GM18519 (cell line): ENCODE results near the gene DHRS13.
"Not testable (repeated sequence)": the region's sequence is repeated elsewhere in the genome, so short reads cannot be mapped to it uniquely, and the experiment has no call there.

ENCODE experiments used
- ATAC-seq: cut with Tn5 transposase; IDR thresholded peaks from one replicate; pipeline ENCODE4 v1.9.1; 2021; ENCODE audit warnings: mild to moderate bottlenecking, moderate library complexity; ENCODE audit not compliant: unreplicated experiment, low FRiP score

DHRS13 gene

DNA sequence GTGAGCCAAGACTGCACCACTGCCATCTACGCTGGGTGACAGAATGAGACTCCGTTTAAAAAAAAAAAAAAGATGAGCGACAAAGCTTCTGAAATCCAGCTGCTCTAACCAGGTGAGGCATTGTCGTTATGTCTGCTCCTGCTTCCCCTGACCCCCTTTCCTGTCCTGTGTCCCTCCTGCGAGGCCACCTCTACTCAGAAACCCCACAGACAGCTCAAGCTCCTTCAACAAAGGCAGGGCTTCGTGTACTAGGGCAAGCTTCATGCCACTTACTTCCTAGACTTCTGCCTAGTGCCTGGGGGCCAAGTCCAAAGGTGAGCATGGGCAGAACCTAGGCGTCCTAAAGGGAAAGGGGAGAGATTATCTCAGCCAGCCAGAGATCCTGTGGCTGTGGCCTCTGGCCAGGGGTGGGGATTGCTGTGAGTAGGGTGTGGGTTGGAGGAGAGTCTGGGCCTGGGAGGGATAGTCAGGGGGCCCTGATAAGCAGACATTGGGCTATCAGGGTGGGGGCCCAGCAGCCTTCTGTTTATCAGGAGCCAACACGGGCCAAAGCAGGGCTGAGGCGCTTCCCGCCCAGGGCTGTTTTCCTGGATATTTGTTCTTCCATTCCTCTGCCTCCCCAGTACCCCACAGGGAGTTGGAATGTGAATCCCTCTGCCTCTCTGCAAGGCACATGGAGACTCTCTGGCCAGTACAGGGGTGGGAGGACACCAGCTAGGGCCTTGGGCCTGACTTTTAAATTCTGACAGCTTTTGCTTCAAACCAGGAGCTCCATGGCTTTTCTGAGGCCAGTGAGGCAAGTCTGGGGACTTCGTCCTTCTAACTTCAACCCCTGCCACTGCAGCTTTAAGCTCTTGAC lies 37.7 kb downstream of the DHRS13 start:
- no peak for ATAC-seq

DNA sequence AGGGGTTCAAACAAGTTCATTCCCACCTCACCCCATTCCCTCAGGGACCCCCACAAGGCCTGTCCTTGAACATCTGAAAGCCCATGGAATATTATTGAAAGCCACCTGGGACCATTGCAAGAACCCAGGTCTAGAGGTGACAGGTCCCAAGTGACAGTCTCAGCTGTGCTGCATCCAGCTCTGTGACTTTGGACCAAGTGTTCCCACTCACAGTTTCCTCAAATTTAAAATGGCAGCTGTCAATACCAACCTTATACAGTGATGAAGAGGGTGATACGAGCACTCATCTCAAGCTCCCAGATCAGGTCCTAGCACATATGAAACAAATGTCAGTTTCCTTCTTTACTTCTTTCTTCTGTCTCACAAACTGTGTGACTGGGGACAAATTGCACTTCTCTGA lies 38.9 kb downstream of the DHRS13 start:
- no peak for ATAC-seq

DNA sequence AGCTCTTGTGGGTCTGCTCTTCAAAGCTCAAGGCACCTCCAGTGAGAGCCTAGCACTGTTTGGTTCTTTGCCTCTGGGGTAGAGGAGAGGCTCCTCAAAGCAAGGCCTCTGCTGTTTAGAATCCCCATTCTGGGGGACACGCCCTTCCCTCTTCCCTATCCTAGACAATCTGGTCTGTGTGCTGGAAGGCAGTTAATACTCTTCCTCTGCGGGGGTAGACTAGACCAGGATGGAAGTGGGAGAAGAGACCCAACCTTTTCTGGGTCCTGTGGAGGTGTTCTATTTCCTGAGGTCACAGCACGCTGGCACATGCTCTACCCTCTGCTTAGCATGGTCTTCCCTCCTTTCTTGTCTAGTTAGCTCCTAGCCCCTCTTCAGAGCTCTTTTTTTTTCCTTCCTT lies 40.3 kb downstream of the DHRS13 start:
- ATAC-seq = no peak

DNA sequence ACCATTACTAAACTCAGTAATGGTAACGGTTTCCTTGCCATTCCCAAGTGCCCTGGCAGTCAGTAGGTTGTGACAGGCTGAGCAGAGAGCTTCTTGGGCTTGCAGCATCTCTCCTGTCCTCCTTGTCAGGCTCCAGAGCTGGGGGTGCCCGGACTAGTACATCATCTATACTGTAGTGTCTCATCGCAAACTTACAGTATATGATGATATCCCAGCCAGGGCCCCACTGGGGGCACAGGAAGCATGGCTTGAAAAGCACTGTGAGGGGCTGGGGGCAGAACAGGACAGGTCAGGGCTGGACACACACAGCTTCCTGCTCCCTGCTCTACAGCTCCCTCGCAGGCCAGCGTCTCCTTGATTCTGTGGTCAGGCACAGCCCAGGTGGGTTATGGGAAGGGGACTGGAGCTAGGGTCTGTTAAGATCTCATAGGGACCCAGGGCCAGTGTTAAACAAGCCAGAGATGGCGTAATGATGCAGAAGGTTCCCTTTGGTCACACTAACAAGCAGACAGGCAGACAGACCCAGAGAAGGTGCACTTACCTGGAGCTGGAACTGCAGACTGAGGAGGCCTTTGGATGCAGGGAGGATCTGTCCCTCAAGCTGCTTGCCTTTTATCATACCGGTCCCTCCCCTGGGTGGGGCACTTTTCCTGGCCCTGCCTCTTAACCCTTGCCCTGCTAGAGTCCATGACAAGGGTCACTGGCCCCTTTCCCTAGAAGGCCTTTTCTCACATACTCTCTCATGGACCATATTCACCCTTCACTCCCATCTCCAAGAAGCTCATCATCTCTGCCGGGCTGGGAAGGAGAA lies 41.3 kb downstream of the DHRS13 start:
- no peak for ATAC-seq

DNA sequence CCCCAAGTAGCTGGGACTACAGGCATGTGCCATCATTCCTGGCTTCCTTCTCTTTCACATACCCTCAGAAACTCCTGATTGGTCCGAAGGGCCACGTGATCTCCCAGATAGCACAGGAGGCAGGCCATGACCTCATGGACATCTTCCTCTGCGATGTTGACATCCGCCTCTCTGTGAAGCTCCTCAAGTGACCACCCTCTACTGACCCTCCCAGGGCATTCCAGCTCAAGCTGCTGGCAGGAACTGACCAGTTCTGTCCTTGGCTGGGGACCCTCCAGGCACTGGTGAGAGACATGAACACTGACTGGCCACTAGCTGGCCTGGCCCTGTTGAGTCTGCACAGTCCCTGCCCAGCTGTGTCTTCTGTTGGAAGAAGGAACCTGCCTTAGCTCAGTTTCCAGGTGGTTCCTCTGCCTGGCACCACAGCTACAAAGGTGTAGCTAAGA lies 42.5 kb downstream of the DHRS13 start:
- no peak for ATAC-seq

DNA sequence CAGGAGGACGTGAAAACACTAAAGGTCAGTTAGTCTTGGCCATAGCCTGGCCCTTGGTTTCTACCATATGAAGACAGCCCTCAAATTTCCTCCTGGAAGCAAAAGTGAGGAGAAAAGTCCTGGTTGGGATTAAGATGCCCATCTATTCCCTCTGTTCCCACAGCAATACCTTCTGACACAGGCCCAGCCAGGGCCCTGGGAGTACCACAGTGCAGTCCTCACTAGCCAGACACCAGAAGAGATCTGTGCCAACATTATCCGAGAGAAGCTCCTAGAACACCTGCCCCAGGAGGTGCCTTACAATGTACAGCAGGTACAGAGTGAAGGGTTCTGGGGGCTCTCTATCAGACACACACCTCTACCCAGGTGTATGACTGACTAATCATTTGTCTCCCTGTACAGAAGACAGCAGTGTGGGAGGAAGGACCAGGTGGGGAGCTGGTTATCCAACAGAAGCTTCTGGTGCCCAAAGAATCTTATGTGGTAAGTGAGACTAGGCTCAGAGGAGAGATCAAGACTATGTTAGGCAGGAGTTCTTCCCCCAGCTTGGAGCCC lies 44.0 kb downstream of the DHRS13 start:
- ATAC-seq = no peak

DNA sequence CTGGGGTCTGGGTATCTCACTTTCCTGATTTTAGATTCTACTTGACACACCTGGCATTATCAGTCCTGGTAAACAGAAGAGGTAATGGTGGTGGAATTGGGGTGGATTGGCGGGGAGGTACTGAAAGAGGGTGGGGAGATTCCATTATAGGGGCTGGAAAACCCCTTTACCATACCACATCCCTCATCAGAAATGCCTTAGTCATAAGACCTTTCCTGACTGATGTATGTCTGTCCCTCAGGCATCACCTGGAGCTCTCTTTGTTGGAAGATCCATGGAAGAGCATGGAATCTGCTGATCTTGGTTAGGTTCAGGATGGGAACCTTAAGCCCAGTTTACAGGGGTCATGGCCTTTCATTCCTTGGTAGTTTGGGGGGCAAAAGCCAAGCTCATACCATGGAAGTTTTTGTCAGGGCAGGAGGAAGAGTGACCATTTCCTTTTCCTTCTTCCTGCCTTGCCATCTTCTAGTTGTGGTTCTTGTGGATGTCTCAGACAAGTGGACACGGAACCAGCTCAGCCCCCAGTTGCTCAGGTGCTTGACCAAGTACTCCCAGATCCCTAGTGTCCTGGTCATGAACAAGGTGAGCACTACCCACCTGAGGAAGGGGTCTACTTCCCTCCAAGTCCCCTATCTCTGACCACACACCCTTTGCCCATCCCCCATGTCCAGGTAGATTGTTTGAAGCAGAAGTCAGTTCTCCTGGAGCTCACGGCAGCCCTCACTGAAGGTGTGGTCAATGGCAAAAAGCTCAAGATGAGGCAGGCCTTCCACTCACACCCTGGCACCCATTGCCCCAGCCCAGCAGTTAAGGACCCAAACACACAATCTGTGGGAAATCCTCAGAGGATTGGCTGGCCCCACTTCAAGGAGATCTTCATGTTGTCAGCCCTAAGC lies 44.7 kb downstream of the DHRS13 start:
- no peak for ATAC-seq

DNA sequence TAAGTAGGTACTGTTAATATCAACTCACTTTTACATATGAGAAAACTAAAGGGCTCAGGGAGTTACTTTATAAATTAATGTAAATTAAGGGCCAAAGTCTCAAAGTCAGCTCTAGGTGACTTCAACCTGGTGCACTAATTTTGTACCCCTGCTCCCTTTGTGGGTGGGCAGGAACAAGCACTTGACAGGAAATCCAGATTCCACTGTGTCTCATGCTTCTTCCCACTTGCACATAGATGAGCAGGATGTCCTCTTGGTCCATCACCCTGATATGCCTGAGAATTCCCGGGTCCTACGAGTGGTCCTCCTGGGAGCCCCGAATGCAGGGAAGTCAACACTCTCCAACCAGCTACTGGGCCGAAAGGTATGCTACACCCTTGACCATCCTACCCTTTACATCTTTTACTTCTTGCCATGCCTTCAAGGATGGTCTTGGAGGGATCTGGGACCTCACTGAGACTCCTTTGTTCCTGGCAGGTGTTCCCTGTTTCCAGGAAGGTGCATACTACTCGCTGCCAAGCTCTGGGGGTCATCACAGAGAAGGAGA lies 46.8 kb downstream of the DHRS13 start:
- ATAC-seq = no peak

DNA sequence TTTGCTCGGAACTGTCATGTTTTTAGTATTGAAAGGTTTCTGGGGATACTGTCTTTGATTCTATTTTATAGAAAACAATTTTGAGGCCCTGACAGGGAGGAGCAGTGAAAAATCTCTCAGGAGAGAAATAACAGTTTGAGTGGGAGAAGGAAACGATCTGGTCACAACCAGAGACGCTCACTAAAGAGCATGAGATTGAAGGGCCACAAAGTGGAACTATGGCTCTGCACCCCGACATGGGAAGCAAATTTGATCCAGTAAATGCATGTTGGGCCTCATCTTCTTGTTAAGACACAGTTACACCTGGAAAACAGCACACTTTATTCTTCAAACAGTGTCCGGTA lies 47.6 kb downstream of the DHRS13 start:
- no peak for ATAC-seq

DNA sequence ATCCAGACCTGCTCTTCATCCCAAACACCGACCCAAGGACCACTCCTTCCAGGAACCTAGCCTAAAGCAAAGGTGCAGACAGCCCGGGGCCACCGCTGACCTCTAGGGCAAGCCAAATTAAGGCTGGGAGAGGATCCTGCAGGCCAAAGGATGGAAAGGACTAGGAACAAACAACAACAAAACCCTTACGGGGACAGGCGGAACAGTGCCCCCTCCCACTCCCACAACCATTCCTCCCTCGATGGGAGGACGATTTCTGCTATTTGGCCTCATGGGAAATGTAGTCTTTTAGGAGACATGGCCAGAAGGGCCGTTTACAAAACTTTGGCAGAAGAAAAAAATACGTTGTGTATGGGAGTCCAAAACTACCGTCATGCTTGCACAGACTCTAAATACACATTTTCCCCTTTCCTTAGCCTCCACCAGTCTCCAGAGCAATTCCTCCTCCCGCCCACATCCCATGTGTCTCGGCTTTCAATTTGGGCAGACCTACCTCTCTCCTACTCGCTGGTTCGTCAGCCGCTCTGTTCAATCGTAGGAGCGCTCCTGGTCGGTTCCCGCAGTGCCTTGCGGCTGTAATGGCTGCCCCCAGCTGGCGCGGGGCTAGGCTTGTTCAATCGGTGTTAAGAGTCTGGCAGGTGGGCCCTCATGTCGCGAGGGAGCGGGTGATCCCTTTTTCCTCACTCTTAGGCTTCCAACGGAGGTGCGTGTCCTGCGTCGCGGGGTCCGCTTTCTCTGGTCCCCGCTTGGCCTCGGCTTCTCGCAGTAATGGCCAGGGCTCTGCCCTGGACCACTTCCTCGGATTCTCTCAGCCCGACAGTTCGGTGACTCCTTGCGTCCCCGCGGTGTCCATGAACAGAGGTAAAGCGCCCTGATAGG lies 48.2 kb downstream of the DHRS13 start, which contains the start of gene ERAL1:
Gene ERAL1 (plus strand): TSS at position 560 of the 879 bp plus-strand sequence. CDS start 19 bp downstream, at position 579.
- no peak for ATAC-seq

DNA sequence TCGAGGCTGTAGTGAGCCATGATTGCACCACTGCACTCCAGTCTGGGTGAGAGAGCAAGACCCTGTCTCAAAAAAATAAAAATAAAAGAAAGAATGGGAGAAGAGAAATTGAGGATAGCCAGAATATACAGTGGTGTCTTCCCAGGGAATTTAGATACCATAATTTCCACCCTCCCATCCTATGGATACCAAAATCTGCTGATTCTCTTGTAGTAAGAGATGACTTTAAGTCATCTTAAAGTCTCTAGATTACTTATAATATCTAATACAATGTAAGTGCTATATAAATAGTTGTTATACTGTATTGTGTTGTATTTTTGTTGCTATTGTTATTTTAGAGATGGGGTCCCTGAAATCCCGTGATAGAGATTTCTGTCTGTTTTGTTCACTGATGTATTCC lies 49.6 kb downstream of the DHRS13 start:
- no peak for ATAC-seq

DNA sequence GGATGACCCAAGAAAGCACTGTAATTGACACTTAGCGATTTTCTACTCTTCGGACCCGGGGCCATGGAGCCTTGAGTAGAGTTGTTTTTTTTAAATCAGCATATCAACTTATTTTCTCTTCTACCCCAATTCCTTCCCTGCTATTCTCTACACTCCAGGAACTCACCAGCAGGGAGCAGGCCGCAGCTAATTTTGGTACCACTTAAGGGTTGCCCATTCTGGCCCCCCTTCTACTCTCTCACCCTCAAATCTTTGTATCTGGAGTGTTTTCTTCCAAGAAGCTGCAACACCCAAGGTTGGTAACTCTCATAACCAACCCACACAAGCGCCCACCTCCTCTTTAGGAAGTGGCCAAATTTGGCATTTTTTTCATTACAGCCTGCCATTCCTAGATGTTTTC lies 53.6 kb downstream of the DHRS13 start:
- no peak for ATAC-seq

DNA sequence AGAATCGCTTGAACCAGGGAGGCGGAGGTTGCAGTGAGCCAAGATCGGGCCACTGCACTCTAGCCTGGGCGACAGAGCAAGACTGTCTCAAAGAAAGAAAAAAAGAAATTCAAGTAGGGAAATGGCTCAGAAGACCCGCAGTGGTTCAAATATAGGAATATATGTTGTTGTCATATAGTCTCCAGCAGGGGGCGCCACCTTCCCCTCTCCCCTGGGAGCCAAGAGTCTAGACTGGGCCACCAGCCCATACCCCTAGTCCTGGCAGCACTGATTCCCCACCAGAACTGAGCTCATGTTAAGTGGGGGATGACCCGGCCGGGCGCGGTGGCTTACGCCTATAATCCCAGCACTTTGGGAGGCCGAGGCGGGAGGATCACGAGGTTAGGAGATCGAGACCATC lies 54.2 kb downstream of the DHRS13 start:
- ATAC-seq = not testable (repeated sequence)
